SK-N-MC (cell line): Measurements from ENCODE around the gene SPTBN4.

Experiments
- EZH2 ChIP-seq: fragments of 200-600 bp; sonication (generic); IDR thresholded peaks from one replicate; pipeline ENCODE4 v1.6.1; 2017; ENCODE audit warnings: antibody characterized with exemption
- FOXP2 ChIP-seq: optimal IDR thresholded peaks from 2 replicates; pipeline ENCODE3; 2011; ENCODE audit warnings: mild to moderate bottlenecking, moderate library complexity; ENCODE audit not compliant: insufficient read depth; ENCODE audit errors: extremely low read length, control extremely low read depth
- POLR2AphosphoS5 ChIP-seq: IDR thresholded peaks from 2 replicates; pipeline ENCODE4 v1.6.1; 2012; ENCODE audit warnings: mild to moderate bottlenecking, low read depth, low read length, borderline replicate concordance

- TF ChIP-seq POLR2AphosphoS5, result no peak
- no peak for TF ChIP-seq EZH2
- no peak for TF ChIP-seq FOXP2
Measured at GRCh38 chr19:40493778-40494177, 27.0 kb downstream of the SPTBN4 start.
